NCI-H524 (cell line): ENCODE data around the gene CDO1.
"Not testable (repeated sequence)": the region's sequence is repeated elsewhere in the genome, so short reads cannot be mapped to it uniquely, and the experiment has no call there.

Experiments
- DNase-seq, 2 experiments: peaks; one replicate each; lab custom pipeline; 2025; lab: John Stamatoyannopoulos, UW

Gene CDO1

GRCh38 chr5:115829913-115830312 lies 13.5 kb upstream of the CDO1 start:
- DNase-seq: no peak

GRCh38 chr5:115825948-115826347 lies 9.5 kb upstream of the CDO1 start:
- no peak for DNase-seq

GRCh38 chr5:115824983-115825382 lies 8.5 kb upstream of the CDO1 start:
- DNase-seq: not testable (repeated sequence)

GRCh38 chr5:115820846-115821245 lies 4.4 kb upstream of the CDO1 start:
- no peak for DNase-seq

GRCh38 chr5:115818821-115819220 lies 2.4 kb upstream of the CDO1 start:
- no peak for DNase-seq

GRCh38 chr5:115817386-115817785 lies 927 bp upstream of the CDO1 start:
- DNase-seq: no peak

GRCh38 chr5:115815693-115816225 lies 700 bp downstream of the CDO1 start:
- peak in 1 of 2 experiments; percentile 21 for DNase-seq

GRCh38 chr5:115815006-115815692 lies 1.3 kb downstream of the CDO1 start:
- DNase-seq: peak in 1 of 2 experiments; percentile 26

GRCh38 chr5:115813719-115814118 lies 2.7 kb downstream of the CDO1 start:
- no peak for DNase-seq

GRCh38 chr5:115812372-115812771 lies 4.1 kb downstream of the CDO1 start:
- no peak for DNase-seq

- DNase-seq: no peak
Measured at GRCh38 chr5:115811406-115811805, 5.1 kb downstream of the CDO1 start.

- DNase-seq: no peak
Measured at GRCh38 chr5:115810761-115811160, 5.7 kb downstream of the CDO1 start.

- DNase-seq: no peak
Measured at GRCh38 chr5:115809946-115810345, 6.5 kb downstream of the CDO1 start.

GRCh38 chr5:115808066-115808465 lies 8.4 kb downstream of the CDO1 start:
- not testable (repeated sequence) for DNase-seq

GRCh38 chr5:115807654-115808052 lies 8.8 kb downstream of the CDO1 start:
- no peak for DNase-seq

GRCh38 chr5:115806986-115807653 lies 9.3 kb downstream of the CDO1 start:
- no peak for DNase-seq

- DNase-seq: no peak
Measured at GRCh38 chr5:115801984-115802383, 14.5 kb downstream of the CDO1 start.

GRCh38 chr5:115801152-115801551 lies 15.3 kb downstream of the CDO1 start:
- no peak for DNase-seq

- DNase-seq: no peak
Measured at GRCh38 chr5:115800108-115800507, 16.4 kb downstream of the CDO1 start.

- DNase-seq: no peak
Measured at GRCh38 chr5:115798252-115798651, 18.2 kb downstream of the CDO1 start.

GRCh38 chr5:115796656-115797055 lies 19.8 kb downstream of the CDO1 start:
- no peak for DNase-seq

GRCh38 chr5:115795700-115796099 lies 20.8 kb downstream of the CDO1 start:
- DNase-seq: no peak

- no peak for DNase-seq
Measured at GRCh38 chr5:115788440-115788839, 28.0 kb downstream of the CDO1 start.
